Mammary epithelial cell (primary cell): ENCODE data around the gene ACVRL1.

ENCODE experiments used
- CTCF ChIP-seq, 2 donors: IDR thresholded peaks in 1 of 2; conservative IDR thresholded peaks in 1 of 2; 2 replicates each; pipeline ENCODE4 v1.5.1; 2011 to 2012; ENCODE audit warnings: inconsistent platforms in 2 of 2, low read length in 2 of 2, mild to moderate bottlenecking in 2 of 2, control low read depth in 1 of 2, low read depth in 1 of 2; ENCODE audit not compliant: insufficient read depth in 1 of 2; ENCODE audit errors: extremely low read depth in 1 of 2
- EZH2 ChIP-seq: IDR thresholded peaks from 2 replicates; pipeline ENCODE4 v1.6.1; 2012; ENCODE audit warnings: low read length, inconsistent platforms, borderline replicate concordance

GRCh38 chr12:51941011-51941581, 33.8 kb downstream of the ACVRL1 start:
- no peak for TF ChIP-seq CTCF (conservative IDR thresholded peaks at IDR 0.05 in 1 of 2, IDR thresholded peaks at IDR 0.05 in 1 of 2; ENCODE audit: extremely low read depth in 1 of 2, insufficient read depth in 1 of 2, low read depth in 1 of 2, low read length in 2 of 2)
- TF ChIP-seq EZH2, result no peak
